GM12891 (cell line): ENCODE results near the gene MUC13.

Source experiments
- POLR2A ChIP-seq: IDR thresholded peaks from 2 replicates; pipeline ENCODE4 v1.6.1; 2011; ENCODE audit warnings: low read depth, low read length, control low read depth
- POLR2AphosphoS5 ChIP-seq: IDR thresholded peaks from 2 replicates; pipeline ENCODE4 v1.6.1; 2011; ENCODE audit warnings: low read depth, low read length, control low read depth

- TF ChIP-seq POLR2AphosphoS5 (no peak), POLR2A (no peak)
Observed at GRCh38 chr3:124858275-124858674, 76.3 kb downstream of the MUC13 start.
